DOHH2 (cell line): ENCODE measurements around the gene ARHGAP6.
"Not testable (repeated sequence)": the region's sequence is repeated elsewhere in the genome, so short reads cannot be mapped to it uniquely, and the experiment has no call there.

ENCODE experiments used
- H3F3A ChIP-seq: fragments of 200-600 bp; sonication (generic), shearing (Covaris generic); 2 replicates; pipeline ENCODE4 v1.6.0; 2016; ENCODE audit warnings: antibody characterized with exemption, mild to moderate bottlenecking; ENCODE audit not compliant: control insufficient read depth, insufficient read depth
- H3K27ac ChIP-seq: fragments of 200-600 bp; sonication (generic); 2 replicates; pipeline ENCODE4 v1.5.1; 2014; ENCODE audit warnings: low read depth, mild to moderate bottlenecking, low read length, moderate library complexity
- H3K27me3 ChIP-seq: fragments of 200-600 bp; sonication (generic); 2 replicates; pipeline ENCODE4 v1.6.1; 2014; ENCODE audit warnings: mild to moderate bottlenecking, low read length, mixed read lengths; ENCODE audit not compliant: control insufficient read depth
- H3K36me3 ChIP-seq: fragments of 200-600 bp; sonication (generic); 2 replicates; pipeline ENCODE4 v1.6.1; 2014; ENCODE audit warnings: mild to moderate bottlenecking, low read length, moderate library complexity, mixed read lengths; ENCODE audit not compliant: control insufficient read depth
- H3K4me1 ChIP-seq: fragments of 200-600 bp; sonication (generic); 2 replicates; pipeline ENCODE4 v1.6.1; 2014; ENCODE audit warnings: mild to moderate bottlenecking, low read length, mixed read lengths; ENCODE audit not compliant: control insufficient read depth
- H3K4me2 ChIP-seq: fragments of 200-600 bp; sonication (generic); 2 replicates; pipeline ENCODE4 v1.6.0; 2014; ENCODE audit warnings: mild to moderate bottlenecking, low read length, moderate library complexity
- H3K4me3 ChIP-seq: fragments of 200-600 bp; sonication (generic); 2 replicates; pipeline ENCODE4 v1.5.1; 2014; ENCODE audit warnings: mild to moderate bottlenecking, low read length, mixed read lengths
- H3K79me2 ChIP-seq: fragments of 200-600 bp; sonication (generic); 2 replicates; pipeline ENCODE4 v1.6.1; 2014; ENCODE audit warnings: mild to moderate bottlenecking, low read length, mixed read lengths; ENCODE audit not compliant: control insufficient read depth
- H3K9me2 ChIP-seq: fragments of 200-600 bp; sonication (generic); replicated peaks from 2 replicates; pipeline ENCODE4 v1.6.1; 2014; ENCODE audit warnings: mild to moderate bottlenecking, low read length, mixed read lengths; ENCODE audit not compliant: control insufficient read depth
- H3K9me3 ChIP-seq: fragments of 200-600 bp; sonication (generic); 2 replicates; pipeline ENCODE4 v1.6.1; 2014; ENCODE audit warnings: antibody characterized with exemption, low read length, mixed read lengths; ENCODE audit not compliant: control insufficient read depth, insufficient read depth
- H4K20me1 ChIP-seq: fragments of 200-600 bp; sonication (generic); 2 replicates; pipeline ENCODE4 v1.6.0; 2014; ENCODE audit warnings: low read depth, mild to moderate bottlenecking, antibody characterized with exemption, low read length, moderate library complexity; ENCODE audit not compliant: control insufficient read depth, insufficient read depth
- EZH2phosphoT487 ChIP-seq: fragments of 200-600 bp; sonication (generic); IDR thresholded peaks from 2 replicates; pipeline ENCODE4 v1.6.1; 2017; ENCODE audit warnings: borderline replicate concordance, mild to moderate bottlenecking, antibody characterized with exemption, low read length, moderate library complexity, mixed read lengths
- TF ChIP-seq, protein P1 (sequence below): fragments of 200-600 bp; sonication (generic); IDR thresholded peaks from one replicate; pipeline ENCODE4 v1.5.1; 2014; ENCODE audit warnings: antibody characterized with exemption, mild to moderate bottlenecking, low read depth, low read length; ENCODE audit not compliant: poor library complexity, severe bottlenecking

The ARHGAP6 gene

DNA sequence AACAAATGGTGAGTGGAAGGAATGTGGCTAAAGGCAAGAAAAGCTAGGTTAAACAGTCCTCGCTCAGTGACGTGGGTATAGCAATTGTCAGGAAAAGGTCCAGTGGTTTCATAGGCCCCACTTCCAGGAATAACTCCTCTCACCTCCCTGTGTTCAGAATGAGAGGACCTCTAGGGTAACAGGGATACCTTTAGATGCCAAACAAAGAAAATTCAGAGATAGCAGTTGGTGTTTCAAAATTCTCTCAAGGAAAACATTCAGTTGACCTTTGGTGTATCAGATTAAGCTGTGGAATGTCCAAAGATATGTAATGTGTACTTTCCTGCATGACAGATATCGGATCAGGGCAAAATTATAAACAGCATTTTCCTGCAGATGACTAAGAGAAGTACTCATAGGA is 155.9 kb downstream of the ARHGAP6 start:
- no peaks in the 10 kb centered on the region for H3K9me3 ChIP-seq
- H3F3A ChIP-seq, result no peaks in the 10 kb centered on the region
- no peak overlapping the region for H3K4me3 ChIP-seq
- no peak overlapping the region for H3K4me2 ChIP-seq
- no peak overlapping the region for H3K27ac ChIP-seq
- no peaks in the 10 kb centered on the region for H3K36me3 ChIP-seq
- no peaks in the 10 kb centered on the region for H3K9me2 ChIP-seq
- no peaks in the 10 kb centered on the region for H4K20me1 ChIP-seq
- no peaks in the 10 kb centered on the region for H3K4me1 ChIP-seq
- no peaks in the 10 kb centered on the region for H3K27me3 ChIP-seq
- no peaks in the 10 kb centered on the region for H3K79me2 ChIP-seq
- TF ChIP-seq, protein P1, sequence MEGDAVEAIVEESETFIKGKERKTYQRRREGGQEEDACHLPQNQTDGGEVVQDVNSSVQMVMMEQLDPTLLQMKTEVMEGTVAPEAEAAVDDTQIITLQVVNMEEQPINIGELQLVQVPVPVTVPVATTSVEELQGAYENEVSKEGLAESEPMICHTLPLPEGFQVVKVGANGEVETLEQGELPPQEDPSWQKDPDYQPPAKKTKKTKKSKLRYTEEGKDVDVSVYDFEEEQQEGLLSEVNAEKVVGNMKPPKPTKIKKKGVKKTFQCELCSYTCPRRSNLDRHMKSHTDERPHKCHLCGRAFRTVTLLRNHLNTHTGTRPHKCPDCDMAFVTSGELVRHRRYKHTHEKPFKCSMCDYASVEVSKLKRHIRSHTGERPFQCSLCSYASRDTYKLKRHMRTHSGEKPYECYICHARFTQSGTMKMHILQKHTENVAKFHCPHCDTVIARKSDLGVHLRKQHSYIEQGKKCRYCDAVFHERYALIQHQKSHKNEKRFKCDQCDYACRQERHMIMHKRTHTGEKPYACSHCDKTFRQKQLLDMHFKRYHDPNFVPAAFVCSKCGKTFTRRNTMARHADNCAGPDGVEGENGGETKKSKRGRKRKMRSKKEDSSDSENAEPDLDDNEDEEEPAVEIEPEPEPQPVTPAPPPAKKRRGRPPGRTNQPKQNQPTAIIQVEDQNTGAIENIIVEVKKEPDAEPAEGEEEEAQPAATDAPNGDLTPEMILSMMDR, result no peak
- no peak for TF ChIP-seq EZH2phosphoT487

DNA sequence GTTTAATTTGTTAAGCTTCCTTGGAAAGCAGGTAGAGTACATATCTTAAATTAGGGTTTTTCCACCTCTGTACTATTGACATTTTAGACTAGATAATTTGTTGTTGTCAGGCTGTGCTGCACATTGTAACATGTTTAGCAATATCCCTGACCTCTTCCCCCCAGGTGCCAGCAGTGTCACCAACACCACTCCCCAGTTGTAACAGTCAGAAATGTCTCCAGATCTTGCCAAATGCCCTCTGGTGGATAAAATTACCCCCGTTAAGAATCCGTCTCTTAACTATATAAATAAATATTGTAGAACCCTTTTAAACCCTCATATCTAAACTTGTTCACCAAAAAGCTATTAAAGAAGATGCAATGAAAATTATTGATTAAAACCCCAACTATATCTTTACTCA is 161.5 kb downstream of the ARHGAP6 start:
- Histone ChIP-seq H3K4me3 (no peak overlapping the region), H3F3A (no peaks in the 10 kb centered on the region), H4K20me1 (no peaks in the 10 kb centered on the region), H3K79me2 (no peaks in the 10 kb centered on the region), H3K9me3 (no peaks in the 10 kb centered on the region), H3K27me3 (no peaks in the 10 kb centered on the region), H3K36me3 (no peaks in the 10 kb centered on the region), H3K4me2 (no peak overlapping the region), H3K27ac (no peak overlapping the region), H3K9me2 (no peaks in the 10 kb centered on the region), H3K4me1 (no peaks in the 10 kb centered on the region)
- TF ChIP-seq, protein P1, result no peak
- no peak for TF ChIP-seq EZH2phosphoT487

DNA sequence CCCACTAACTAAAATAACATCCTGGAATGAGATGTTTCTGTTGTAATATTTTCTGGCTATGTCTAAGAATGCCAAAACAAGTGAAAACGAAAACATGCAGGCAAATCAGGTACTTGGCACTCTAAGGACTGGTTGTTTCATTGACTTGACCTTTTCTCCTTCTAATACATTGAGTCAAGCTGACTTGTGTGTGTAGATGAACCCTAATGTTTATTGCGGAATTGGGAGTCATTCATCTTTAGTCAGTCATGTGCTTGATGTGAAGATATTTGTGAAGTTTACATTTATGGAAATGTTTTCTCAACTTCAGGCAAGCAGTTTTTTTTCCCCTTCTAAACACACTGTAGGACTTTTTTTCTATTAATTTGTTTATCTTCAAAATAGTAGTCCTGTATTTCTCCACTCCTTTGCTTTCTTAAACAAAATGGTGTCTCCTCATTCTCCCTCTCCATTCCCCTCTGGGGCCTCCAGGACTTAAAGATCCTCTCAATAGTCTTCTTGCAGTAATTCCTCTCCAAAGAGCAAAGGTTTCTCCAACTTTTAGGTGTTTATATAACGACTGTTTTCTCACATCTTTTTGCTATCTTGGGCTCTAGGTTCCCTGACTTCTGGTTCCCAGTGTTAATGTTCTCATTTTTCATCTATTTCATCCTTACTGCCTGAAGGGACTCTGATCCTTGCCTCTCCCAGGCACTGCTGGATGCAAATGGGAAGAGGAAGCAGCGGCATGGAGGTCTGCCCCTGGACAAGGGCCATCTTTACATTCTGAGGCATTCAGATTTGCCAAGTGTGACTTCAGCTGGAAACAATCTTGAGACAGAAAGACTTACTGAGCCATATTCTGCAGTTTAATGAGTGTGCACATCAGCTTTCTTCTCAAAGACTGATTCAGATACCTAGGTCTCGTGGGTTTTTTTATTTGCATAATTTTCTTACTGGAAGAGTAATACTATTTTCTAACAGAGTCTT is 166.4 kb downstream of the ARHGAP6 start:
- no peak for TF ChIP-seq EZH2phosphoT487
- TF ChIP-seq, protein P1, result no peak
- no peaks in the 10 kb centered on the region for H3K9me3 ChIP-seq
- no peaks in the 10 kb centered on the region for H3F3A ChIP-seq
- no peaks in the 10 kb centered on the region for H3K27me3 ChIP-seq
- H3K4me3 ChIP-seq, result no peak overlapping the region
- no peaks in the 10 kb centered on the region for H3K4me1 ChIP-seq
- H3K9me2 ChIP-seq, result no peaks in the 10 kb centered on the region
- no peak overlapping the region for H3K27ac ChIP-seq
- H3K4me2 ChIP-seq, result no peak overlapping the region
- no peaks in the 10 kb centered on the region for H3K36me3 ChIP-seq
- no peaks in the 10 kb centered on the region for H3K79me2 ChIP-seq
- no peaks in the 10 kb centered on the region for H4K20me1 ChIP-seq

DNA sequence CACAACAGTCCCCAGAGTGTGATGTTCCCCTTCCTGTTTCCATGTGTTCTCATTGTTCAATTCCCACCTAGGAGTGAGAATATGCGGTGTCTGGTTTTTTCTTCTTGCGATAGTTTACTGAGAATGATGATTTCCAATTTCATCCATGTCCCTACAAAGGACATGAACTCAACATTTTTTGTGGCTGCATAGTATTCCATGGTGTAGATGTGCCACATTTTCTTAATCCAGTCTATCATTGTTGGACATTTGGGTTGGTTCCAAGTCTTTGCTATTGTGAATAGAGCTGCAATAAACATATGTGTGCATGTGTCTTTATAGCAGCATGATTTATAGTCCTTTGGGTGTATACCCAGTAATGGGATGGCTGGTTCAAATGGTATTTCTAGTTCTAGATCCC is 174.3 kb downstream of the ARHGAP6 start:
- not testable (repeated sequence) for H4K20me1 ChIP-seq, H3K9me2 ChIP-seq, H3K9me3 ChIP-seq, H3K27me3 ChIP-seq, H3K4me1 ChIP-seq, H3K79me2 ChIP-seq, H3K36me3 ChIP-seq, H3K4me2 ChIP-seq, H3F3A ChIP-seq, H3K27ac ChIP-seq, H3K4me3 ChIP-seq
